Endothelial cell (in vitro differentiated cells): Measurements from ENCODE around the gene INO80B. TPM values are rescaled to one million over a fixed set of nuclear protein-coding genes. Genes with fewer than 3 reads are reported as not detected.
A peak's percentile ranks its signal among the peaks of the same experiment; 100 is the strongest.

Experiments
- DNase-seq: peaks from one replicate; pipeline ENCODE4 v3.0.0; 2021; ENCODE audit warnings: low spot score
- H3K27ac Mint-ChIP-seq: one replicate; pipeline ENCODE4 v1.8.0; 2021; ENCODE audit warnings: mixed read lengths, inconsistent platforms; ENCODE audit not compliant: unreplicated experiment
- H3K27me3 Mint-ChIP-seq: one replicate; pipeline ENCODE4 v1.8.0; 2021; ENCODE audit warnings: mild to moderate bottlenecking, moderate library complexity, mixed read lengths, inconsistent platforms; ENCODE audit not compliant: unreplicated experiment
- H3K36me3 Mint-ChIP-seq: one replicate; pipeline ENCODE4 v1.8.0; 2021; ENCODE audit warnings: mild to moderate bottlenecking, low read depth, mixed read lengths, inconsistent platforms; ENCODE audit not compliant: unreplicated experiment
- H3K4me1 Mint-ChIP-seq: one replicate; pipeline ENCODE4 v1.8.0; 2021; ENCODE audit warnings: mild to moderate bottlenecking, mixed read lengths, inconsistent platforms; ENCODE audit not compliant: unreplicated experiment
- H3K4me3 Mint-ChIP-seq: one replicate; pipeline ENCODE4 v1.8.0; 2021; ENCODE audit warnings: mild to moderate bottlenecking, mixed read lengths, inconsistent platforms; ENCODE audit not compliant: unreplicated experiment
- H3K9me3 Mint-ChIP-seq: one replicate; pipeline ENCODE4 v1.8.0; 2021; ENCODE audit warnings: mixed read lengths, inconsistent platforms; ENCODE audit not compliant: unreplicated experiment
- CTCF ChIP-seq: fragments of 200-600 bp; sonication (generic); IDR thresholded peaks from one replicate; pipeline ENCODE4 v1.5.0; 2021; ENCODE audit warnings: antibody characterized with exemption; ENCODE audit not compliant: unreplicated experiment
- total RNA-seq: library from RNA; stranded (reverse); fragmentation: NEBNext Ultra II Directional; extraction: Animal tissue kit (Norgen Biotek cat#: 25700); gene quantifications from one replicate; pipeline ENCODE4 v1.2.1, GENCODE V29; 2021; ENCODE audit not compliant: unreplicated experiment

Gene INO80B
- total RNA-seq, 1 donor from 2014 or later, result 22.1 TPM

- H3K4me3 Mint-ChIP-seq, result peak overlapping the region; percentile 83
- no peak overlapping the region for H3K27ac Mint-ChIP-seq
- no peaks in the 10 kb centered on the region for H3K9me3 Mint-ChIP-seq
- no peak for DNase-seq
- H3K4me1 Mint-ChIP-seq, result peaks cover 20% of the 10 kb centered on the region
- peaks cover 52% of the 10 kb centered on the region for H3K27me3 Mint-ChIP-seq
- no peak for TF ChIP-seq CTCF
- H3K36me3 Mint-ChIP-seq, result peaks cover 13% of the 10 kb centered on the region
These were observed 47.3 kb downstream of the INO80B start for GRCh38 chr2:74502147-74502719.

DNA sequence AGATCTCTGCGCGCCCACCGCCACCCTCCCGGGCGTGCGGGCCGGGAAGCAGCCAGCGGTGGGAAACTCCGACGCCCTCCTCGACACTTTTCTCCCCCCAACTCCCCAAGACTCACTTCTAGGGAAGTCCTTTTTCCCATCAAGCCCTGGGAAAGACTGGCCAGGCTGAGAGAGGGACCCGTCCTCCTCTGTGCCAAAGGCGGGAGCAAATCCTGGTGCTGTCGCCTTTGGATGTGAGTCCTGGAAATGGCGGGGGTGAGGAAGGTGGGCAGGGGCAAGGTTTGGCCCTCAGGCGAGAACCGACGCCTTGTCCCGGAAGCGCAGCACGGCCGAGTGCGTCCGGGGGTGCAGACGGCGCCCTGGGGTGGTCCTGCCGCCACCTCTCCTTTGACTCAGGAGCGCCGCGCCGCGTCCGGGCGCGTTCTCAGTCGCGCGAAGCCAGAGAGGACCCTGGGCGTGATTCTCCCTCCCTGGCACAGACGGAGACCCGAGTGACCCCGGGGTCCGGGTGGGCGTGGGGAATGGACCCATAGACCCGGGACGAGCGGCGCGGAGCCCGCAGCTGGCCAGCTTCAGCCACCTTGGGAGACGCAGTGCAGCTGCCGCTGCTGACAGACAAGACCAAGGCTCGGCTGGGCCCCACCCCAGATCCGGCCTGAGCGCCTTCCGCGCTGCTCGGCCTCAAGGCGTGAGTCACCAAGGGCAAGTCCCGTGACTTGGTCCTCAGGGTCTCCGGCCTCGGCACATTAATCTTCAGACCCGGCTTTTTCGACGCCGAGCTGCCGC is 48.0 kb downstream of the INO80B start:
- no peak for TF ChIP-seq CTCF
- H3K9me3 Mint-ChIP-seq, result no peaks in the 10 kb centered on the region
- no peak overlapping the region for H3K27ac Mint-ChIP-seq
- peaks cover 46% of the 10 kb centered on the region for H3K27me3 Mint-ChIP-seq
- peaks cover 13% of the 10 kb centered on the region for H3K36me3 Mint-ChIP-seq
- peaks cover 21% of the 10 kb centered on the region for H3K4me1 Mint-ChIP-seq
- DNase-seq, result peak; percentile 53
- H3K4me3 Mint-ChIP-seq, result peak overlapping the region; percentile 83

DNA sequence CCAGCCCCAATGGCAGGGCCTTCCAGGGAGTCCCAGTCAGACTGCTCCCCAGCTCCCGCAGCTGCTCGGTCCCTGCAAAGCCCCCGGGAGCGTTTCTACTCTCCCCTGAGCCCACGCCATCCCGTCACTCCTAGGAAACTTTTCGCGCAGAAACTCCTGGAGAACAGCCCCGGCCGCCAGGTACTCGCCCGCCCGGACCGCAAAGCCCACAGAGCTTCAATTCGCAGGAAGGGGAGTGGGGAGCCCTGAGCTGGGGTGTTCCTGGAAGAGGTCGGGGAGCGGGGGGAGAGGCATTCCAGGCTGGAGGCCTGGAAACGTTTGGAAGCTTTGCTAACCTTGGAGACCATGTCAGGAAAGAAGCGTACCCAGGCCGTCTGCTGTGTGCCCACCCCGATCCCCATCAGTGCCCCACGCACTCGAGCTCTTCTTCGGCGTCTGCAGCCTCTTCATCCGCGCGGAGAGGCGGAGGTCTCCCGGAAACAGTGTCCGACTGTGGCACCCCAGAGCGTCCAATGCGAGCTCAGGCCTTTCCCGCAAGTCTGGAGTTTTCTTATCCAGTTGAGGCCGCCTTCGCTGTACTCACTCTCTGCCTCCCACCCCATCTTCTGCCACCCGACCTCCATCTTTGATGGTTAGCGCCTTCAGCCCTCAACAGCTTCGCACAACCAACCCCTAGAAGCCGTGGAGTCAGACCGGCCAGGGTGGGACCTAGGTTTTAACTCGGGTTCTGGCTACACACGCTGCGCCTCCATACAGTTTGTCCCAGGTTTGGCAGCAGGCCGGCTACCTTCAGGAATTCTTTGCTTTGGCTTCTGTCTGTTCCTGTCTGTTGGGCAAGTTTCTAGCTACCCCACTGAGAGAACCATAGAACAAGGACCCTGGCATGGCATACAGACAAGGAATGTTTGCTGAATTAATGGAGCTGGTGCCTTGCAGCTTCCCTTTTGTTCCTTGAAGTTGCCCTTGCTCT is 48.9 kb downstream of the INO80B start:
- Mint-ChIP-seq H3K27me3 (peaks cover 41% of the 10 kb centered on the region), H3K4me1 (peaks cover 21% of the 10 kb centered on the region), H3K36me3 (peaks cover 13% of the 10 kb centered on the region), H3K9me3 (no peaks in the 10 kb centered on the region), H3K27ac (no peak overlapping the region), H3K4me3 (peak overlapping the region; percentile 29)
- DNase-seq, result no peak
- no peak for TF ChIP-seq CTCF

DNA sequence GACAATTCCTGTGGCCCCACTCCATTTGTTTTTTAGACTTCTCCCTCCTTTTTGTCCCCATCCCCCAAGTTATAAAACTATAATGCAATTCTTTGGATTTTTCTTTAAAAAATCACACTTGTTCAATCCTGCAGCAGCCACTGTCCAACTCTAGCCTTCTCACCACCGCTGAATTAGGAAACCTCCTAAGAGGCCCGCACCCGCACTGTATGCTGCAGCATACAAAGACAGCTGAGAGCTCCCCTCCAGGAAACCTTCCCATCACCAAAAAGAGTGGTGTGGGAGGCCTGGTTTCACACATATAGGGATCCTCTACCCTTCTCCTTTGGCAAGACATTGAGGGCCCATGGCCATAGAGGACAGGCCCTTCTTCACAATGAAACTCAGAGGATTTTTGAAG is 49.7 kb downstream of the INO80B start:
- DNase-seq, result no peak
- Mint-ChIP-seq H3K27ac (no peak overlapping the region), H3K4me3 (peak overlapping the region; percentile 29), H3K9me3 (no peaks in the 10 kb centered on the region), H3K36me3 (peaks cover 13% of the 10 kb centered on the region), H3K4me1 (peaks cover 19% of the 10 kb centered on the region), H3K27me3 (peaks cover 41% of the 10 kb centered on the region)
- TF ChIP-seq CTCF, result no peak
